ENCODE data around the gene CXCR4.

- TF ChIP-seq SKIL (IDR thresholded peaks at IDR 0.05; ENCODE audit: low read depth, poor library complexity, severe bottlenecking) = no peak
- no peak for TF ChIP-seq CTCF (IDR thresholded peaks at IDR 0.05 in 2 of 3, conservative IDR thresholded peaks at IDR 0.05 in 1 of 3; ENCODE audit: control insufficient read depth in 2 of 3, extremely low read depth in 1 of 3, insufficient read depth in 1 of 3, low read depth in 3 of 3, low read length in 3 of 3)
- TF ChIP-seq EZH2 (IDR thresholded peaks at IDR 0.05; ENCODE audit: borderline replicate concordance, control insufficient read depth, low read depth, low read length) = no peak
- TF ChIP-seq ZNF274 (IDR thresholded peaks at IDR 0.05; ENCODE audit: insufficient read depth, insufficient read length) = no peak
- no peak for TF ChIP-seq RFX5 (IDR thresholded peaks at IDR 0.05; ENCODE audit: low read depth, low read length)
- no peak for TF ChIP-seq USF2 (IDR thresholded peaks at IDR 0.05; ENCODE audit: borderline replicate concordance, low read depth, low read length)
- TF ChIP-seq CREB1 (IDR thresholded peaks at IDR 0.05; ENCODE audit: low read depth) = no peak
- TF ChIP-seq CHD2 (IDR thresholded peaks at IDR 0.05; ENCODE audit: borderline replicate concordance, low read depth, low read length) = no peak
- no peak for TF ChIP-seq NFIC (IDR thresholded peaks at IDR 0.05; ENCODE audit: low read depth, low read length)
- no peak for TF ChIP-seq HDAC6 (IDR thresholded peaks at IDR 0.05; ENCODE audit: unreplicated experiment)
- no peak for TF ChIP-seq EP300 (IDR thresholded peaks at IDR 0.05; ENCODE audit: borderline replicate concordance in 1 of 2, control insufficient read depth in 1 of 2, low read depth in 2 of 2, low read length in 2 of 2)
- no peak for TF ChIP-seq MAX (IDR thresholded peaks at IDR 0.05; ENCODE audit: low read depth, low read length)
These were observed 2.0 kb upstream of the CXCR4 start for GRCh38 chr2:136119717-136120675.

Data from GM12878 (cell line).